Neural crest cell (in vitro differentiated cells): ENCODE results near the gene RPTOR. TPM values are rescaled to one million over a fixed set of nuclear protein-coding genes. Genes with fewer than 3 reads are reported as not detected.

Experiments
- DNase-seq: peaks from one replicate; pipeline ENCODE4 v3.0.0; 2021; ENCODE audit warnings: low read depth, mixed read lengths, low spot score
- H3K27ac Mint-ChIP-seq: one replicate; pipeline ENCODE4 v1.8.0; 2021; ENCODE audit warnings: mild to moderate bottlenecking, mixed read lengths; ENCODE audit not compliant: unreplicated experiment
- H3K27me3 Mint-ChIP-seq: 2 replicates; pipeline ENCODE4 v1.8.0; 2021; ENCODE audit warnings: low read depth, mild to moderate bottlenecking, mixed read lengths
- H3K36me3 Mint-ChIP-seq: 2 replicates; pipeline ENCODE4 v1.8.0; 2021; ENCODE audit warnings: low read depth, mild to moderate bottlenecking, mixed read lengths
- H3K4me1 Mint-ChIP-seq: 2 replicates; pipeline ENCODE4 v1.8.0; 2021; ENCODE audit warnings: mixed read lengths
- H3K4me3 Mint-ChIP-seq: one replicate; pipeline ENCODE4 v1.8.0; 2021; ENCODE audit warnings: mild to moderate bottlenecking, mixed read lengths
- H3K9me3 Mint-ChIP-seq: 2 replicates; pipeline ENCODE4 v1.8.0; 2021; ENCODE audit warnings: mixed read lengths
- CTCF ChIP-seq: fragments of 200-600 bp; sonication (generic); conservative IDR thresholded peaks from 2 replicates; pipeline ENCODE4 v1.5.0; 2021; ENCODE audit warnings: antibody characterized with exemption, mild to moderate bottlenecking
- total RNA-seq: library from RNA; stranded (reverse); gene quantifications from 2 replicates; pipeline ENCODE4 v1.2.1, GENCODE V29; 2021

RPTOR gene
- total RNA-seq, 1 donor from 2014 or later: 41.1 TPM

- no peak overlapping the region for H3K27ac Mint-ChIP-seq
- H3K27me3 Mint-ChIP-seq: no peaks in the 10 kb centered on the region
- DNase-seq: no peak
These were observed 369.5 kb downstream of the RPTOR start for GRCh38 chr17:80913928-80914821.

GRCh38 chr17:80916246-80916645 is 371.6 kb downstream of the RPTOR start:
- Mint-ChIP-seq H3K4me1 (peaks cover 4% of the 10 kb centered on the region), H3K4me3 (no peak overlapping the region), H3K36me3 (peaks cover 10% of the 10 kb centered on the region), H3K9me3 (no peaks in the 10 kb centered on the region), H3K27me3 (no peaks in the 10 kb centered on the region), H3K27ac (no peak overlapping the region)
- no peak for TF ChIP-seq CTCF
- no peak for DNase-seq

More at GRCh38 chr17:80913928-80914821, 369.5 kb downstream of the RPTOR start:
- Mint-ChIP-seq H3K4me1 (peaks cover 8% of the 10 kb centered on the region), H3K36me3 (peaks cover 12% of the 10 kb centered on the region), H3K9me3 (no peaks in the 10 kb centered on the region), H3K4me3 (no peak overlapping the region)
- no peak for TF ChIP-seq CTCF

- H3K4me3 Mint-ChIP-seq: no peak overlapping the region
- DNase-seq: no peak
- H3K27ac Mint-ChIP-seq: no peak overlapping the region
- no peaks in the 10 kb centered on the region for H3K9me3 Mint-ChIP-seq
- peaks cover 10% of the 10 kb centered on the region for H3K36me3 Mint-ChIP-seq
- H3K4me1 Mint-ChIP-seq: peaks cover 4% of the 10 kb centered on the region
- no peaks in the 10 kb centered on the region for H3K27me3 Mint-ChIP-seq
- no peak for TF ChIP-seq CTCF
These were observed 373.3 kb downstream of the RPTOR start for GRCh38 chr17:80917716-80918560.

- Mint-ChIP-seq H3K36me3 (peaks cover 9% of the 10 kb centered on the region), H3K9me3 (no peaks in the 10 kb centered on the region), H3K4me1 (peaks cover 4% of the 10 kb centered on the region), H3K27ac (no peak overlapping the region), H3K4me3 (no peak overlapping the region), H3K27me3 (no peaks in the 10 kb centered on the region)
- no peak for TF ChIP-seq CTCF
- no peak for DNase-seq
These were observed 374.1 kb downstream of the RPTOR start for GRCh38 chr17:80918731-80919130.

GRCh38 chr17:80919331-80920311 is 375.0 kb downstream of the RPTOR start:
- TF ChIP-seq CTCF: no peak
- no peak for DNase-seq
- Mint-ChIP-seq H3K9me3 (no peaks in the 10 kb centered on the region), H3K4me1 (peaks cover 4% of the 10 kb centered on the region), H3K27me3 (no peaks in the 10 kb centered on the region), H3K36me3 (peaks cover 6% of the 10 kb centered on the region), H3K27ac (peak overlapping the region; percentile 43), H3K4me3 (no peak overlapping the region)
